Stimulated activated CD8-positive, alpha-beta memory T cell treated with anti-CD3 and anti-CD28 coated beads, Interleukin-15, amount 100 ng/mL, for 4 hours (primary cell): ENCODE results near the gene ITPA.
"Not testable (repeated sequence)": the region's sequence is repeated elsewhere in the genome, so short reads cannot be mapped to it uniquely, and the experiment has no call there.

Experiments
- DNase-seq, 2 donors: peaks; one replicate each; pipeline ENCODE4 v3.0.0-alpha.2; 2020; ENCODE audit warnings: low read depth in 2 of 2

ITPA gene

DNA sequence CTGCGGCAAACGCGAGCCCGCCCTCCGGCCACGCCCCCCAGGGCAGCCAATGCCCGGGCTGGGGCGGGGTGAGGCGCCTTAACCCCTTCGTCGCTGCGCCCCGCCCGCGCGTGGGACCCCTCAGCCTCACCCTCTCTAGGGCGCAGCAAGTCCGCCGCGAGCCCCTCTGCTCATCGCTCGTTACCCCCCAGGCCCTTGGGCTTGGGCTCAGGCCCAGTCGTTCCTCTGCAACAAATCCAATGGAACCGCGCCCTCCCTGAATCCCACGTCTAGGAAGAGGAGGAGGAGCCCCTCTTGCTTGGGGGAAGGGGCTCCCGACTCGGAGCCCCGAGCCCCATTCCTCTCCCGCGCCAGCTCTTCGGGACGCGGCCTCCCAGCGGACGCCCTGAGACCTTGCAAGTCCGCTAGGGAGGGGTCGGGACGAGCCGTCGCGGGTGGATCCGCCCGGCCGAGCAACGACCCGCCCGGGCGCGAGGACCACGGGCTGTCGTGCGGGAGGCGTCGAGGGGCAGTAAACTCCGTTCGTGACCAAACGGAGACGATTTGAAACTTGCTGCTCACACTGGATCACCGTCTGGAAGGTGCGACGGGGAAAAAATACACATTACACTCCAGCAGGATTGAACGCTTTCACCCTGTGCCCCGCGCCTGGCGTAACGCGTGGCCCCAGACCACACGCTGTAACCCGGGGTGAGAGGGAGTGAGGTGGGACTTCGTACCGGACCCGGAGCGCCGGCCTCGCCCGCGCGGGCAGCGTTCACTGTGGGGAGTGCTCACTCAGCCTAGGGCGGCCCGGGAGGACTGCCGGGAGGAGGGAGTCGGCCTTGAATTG, 35.5 kb upstream of the ITPA start:
- peak; percentile 72 to 80 for DNase-seq

DNA sequence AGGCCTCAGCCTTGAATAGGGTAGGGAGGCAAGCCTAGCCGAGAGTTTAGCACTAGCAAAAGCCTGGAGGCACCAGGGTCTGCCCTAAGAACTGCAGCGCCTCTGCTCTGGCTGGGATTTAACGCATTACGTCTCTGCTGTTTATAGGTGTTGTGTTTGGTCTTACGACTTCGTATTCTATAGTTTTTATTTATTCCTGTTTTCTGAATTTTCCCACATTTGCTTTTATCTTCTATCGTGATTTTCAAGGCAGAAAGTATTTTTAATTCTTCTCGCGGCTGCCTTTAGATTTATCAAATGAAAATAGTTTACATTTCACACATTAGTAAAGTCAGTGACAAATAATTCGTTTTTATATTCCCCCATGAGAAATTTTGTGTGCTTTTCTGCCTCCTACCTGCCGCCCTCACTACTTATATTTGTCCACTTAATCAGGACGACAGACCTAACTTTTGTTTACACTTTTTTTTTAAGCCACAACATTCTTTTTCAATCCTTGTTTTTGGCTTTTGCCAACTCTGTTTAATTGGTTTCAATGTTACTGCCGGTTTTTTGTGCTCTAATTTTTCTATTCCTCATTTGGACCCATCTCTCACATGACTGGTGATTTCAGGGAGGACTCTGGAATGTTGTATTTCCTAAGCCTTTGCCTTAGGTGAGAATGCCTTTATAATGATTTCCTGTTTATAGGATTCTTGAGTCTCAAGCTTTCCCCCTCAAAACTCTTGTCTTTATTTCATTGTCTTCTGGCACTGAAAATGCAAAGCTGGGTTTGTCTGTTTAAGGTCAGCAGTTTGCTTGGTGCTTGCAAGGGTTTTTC, 34.6 kb upstream of the ITPA start:
- no peak for DNase-seq

DNA sequence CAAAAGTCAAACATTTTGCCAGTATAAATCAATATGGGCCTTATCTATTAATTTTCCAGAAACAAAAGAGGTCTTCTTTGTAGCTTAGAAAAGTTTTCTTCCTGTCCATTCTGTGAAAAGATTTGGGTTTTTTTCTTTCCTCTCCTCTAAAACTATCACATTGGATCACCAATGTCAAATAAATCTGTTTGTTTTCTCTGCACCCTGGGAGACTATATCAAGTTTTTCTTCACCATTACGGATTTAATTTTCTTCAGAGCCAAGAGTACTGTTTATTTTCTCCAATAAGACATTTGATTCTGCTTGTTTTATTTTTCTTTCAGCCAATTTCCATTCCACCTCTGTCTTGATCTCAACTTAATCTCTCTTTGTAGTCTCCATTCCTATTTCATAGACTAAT, 34.0 kb upstream of the ITPA start:
- no peak for DNase-seq

- DNase-seq, result no peak
Measured at GRCh38 chr20:3177746-3178485, 31.4 kb upstream of the ITPA start.

GRCh38 chr20:3180319-3180718, 29.0 kb upstream of the ITPA start:
- no peak for DNase-seq

- no peak for DNase-seq
Measured at GRCh38 chr20:3181270-3181669, 28.0 kb upstream of the ITPA start.

- DNase-seq, result not testable (repeated sequence)
Measured at GRCh38 chr20:3182429-3182828, 26.9 kb upstream of the ITPA start.

- no peak for DNase-seq
Measured at GRCh38 chr20:3183896-3184612, 25.2 kb upstream of the ITPA start.

DNA sequence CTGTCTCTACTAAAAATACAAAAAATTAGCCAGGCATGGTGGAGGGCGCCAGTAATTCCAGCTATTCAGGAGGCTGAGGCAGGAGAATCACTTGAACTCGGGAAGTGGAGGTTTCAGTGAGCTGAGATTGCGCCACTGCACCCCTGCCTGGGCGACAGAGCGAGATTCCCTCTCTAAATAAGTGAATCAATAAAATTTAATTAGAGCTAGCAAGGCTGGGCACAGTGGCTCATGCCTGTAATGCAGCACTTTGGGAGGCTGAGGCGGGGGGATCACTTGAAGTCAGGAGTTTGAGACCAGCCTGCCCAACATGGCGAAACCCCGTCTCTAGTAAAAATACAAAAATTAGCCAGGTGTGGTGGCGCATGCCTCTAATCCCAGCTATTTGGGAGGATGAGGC, 21.4 kb upstream of the ITPA start:
- not testable (repeated sequence) for DNase-seq

GRCh38 chr20:3188823-3189413, 20.4 kb upstream of the ITPA start:
- no peak for DNase-seq

- no peak for DNase-seq
Measured at GRCh38 chr20:3189561-3190131, 19.7 kb upstream of the ITPA start.

- no peak for DNase-seq
Measured at GRCh38 chr20:3190681-3191111, 18.6 kb upstream of the ITPA start.

- no peak for DNase-seq
Measured at GRCh38 chr20:3192226-3193015, 16.9 kb upstream of the ITPA start.

- no peak for DNase-seq
Measured at GRCh38 chr20:3193806-3194616, 15.3 kb upstream of the ITPA start.

- DNase-seq, result no peak
Measured at GRCh38 chr20:3194617-3195280, 14.5 kb upstream of the ITPA start.

- DNase-seq, result no peak
Measured at GRCh38 chr20:3195590-3196237, 13.6 kb upstream of the ITPA start.

- no peak for DNase-seq
Measured at GRCh38 chr20:3199206-3199605, 10.1 kb upstream of the ITPA start.
